HG03108 (cell line): ENCODE data around the gene PFN3.
A peak's percentile ranks its signal among the peaks of the same experiment; 100 is the strongest.

Experiments
- ATAC-seq: cut with Tn5 transposase; IDR thresholded peaks from one replicate; pipeline ENCODE4 v1.9.1; 2021; ENCODE audit warnings: moderate library complexity; ENCODE audit not compliant: unreplicated experiment

Gene PFN3, protein sequence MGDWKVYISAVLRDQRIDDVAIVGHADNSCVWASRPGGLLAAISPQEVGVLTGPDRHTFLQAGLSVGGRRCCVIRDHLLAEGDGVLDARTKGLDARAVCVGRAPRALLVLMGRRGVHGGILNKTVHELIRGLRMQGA

DNA sequence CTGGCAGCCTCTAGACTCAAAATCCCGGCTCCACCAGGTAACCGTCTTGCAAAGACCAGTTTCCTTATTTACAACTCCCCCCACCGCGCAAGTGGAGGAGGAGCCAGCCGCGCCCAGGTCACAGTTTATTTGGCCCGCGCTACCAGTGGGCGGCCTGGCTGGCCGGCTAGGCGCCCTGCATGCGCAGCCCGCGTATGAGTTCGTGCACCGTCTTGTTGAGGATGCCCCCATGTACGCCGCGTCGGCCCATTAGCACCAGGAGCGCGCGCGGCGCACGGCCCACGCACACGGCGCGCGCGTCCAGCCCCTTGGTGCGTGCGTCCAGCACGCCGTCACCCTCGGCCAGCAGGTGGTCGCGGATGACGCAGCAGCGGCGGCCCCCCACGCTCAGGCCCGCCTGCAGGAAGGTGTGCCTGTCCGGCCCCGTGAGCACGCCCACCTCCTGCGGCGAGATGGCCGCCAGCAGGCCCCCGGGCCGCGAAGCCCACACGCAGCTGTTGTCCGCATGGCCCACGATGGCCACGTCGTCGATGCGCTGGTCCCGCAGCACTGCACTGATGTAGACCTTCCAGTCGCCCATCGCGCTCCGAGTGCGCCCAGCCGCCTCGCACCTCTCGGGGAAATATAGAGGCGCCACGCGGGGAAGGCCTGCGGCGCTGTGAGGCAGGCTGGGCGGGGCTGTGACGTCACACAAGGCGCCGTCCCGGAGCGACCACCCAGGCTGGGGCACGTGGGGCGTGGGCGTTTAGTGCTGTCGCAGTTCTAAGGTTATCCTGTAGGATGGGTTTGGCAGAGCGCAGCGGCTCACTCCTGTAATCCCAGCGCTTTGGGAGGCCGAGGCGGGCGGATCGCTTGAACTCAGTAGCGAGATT lies at the start of gene PFN3:
Gene PFN3, minus strand, starts transcription at position 665 of the 872 bp plus-strand sequence. Its CDS starts 85 bp downstream, at position 580.
- no peak for ATAC-seq

- no peak for ATAC-seq
Measured at GRCh38 chr5:177449140-177450061, 48.9 kb upstream of the PFN3 start.

DNA sequence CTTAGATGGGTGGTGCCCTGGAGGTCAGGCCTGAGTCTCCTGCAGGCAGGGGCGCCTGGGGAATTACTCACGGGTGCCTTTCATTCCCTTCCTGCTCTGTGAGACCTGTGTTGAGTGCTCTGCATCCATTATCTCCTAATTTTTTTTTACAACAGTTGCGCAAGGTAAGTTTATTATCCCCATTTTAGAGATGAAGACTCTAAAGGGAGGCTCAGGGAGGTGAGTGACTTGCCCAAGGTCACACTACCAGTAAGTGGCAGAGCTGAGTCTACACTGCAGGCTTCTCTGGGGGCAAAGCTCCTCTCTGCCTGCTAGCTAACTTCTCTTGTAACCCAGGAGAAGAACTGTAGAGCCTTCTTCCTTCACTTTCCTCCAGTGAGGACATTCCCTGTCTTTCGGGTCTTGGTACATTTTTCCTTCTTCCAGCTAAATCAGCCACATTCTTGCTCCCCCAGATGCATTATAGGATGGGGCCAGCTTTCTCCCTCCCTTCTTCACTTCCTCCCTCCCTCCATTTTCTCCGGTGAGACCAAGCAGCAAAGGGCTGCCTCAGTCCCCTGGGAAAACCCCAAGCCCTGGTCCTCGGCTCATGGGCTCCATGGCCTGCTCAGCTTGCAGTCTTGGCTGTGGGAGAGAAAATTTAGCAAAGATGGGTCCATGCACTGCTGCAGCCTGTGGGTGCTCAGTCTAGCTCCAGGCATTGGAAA lies 47.9 kb upstream of the PFN3 start:
- ATAC-seq = no peak

DNA sequence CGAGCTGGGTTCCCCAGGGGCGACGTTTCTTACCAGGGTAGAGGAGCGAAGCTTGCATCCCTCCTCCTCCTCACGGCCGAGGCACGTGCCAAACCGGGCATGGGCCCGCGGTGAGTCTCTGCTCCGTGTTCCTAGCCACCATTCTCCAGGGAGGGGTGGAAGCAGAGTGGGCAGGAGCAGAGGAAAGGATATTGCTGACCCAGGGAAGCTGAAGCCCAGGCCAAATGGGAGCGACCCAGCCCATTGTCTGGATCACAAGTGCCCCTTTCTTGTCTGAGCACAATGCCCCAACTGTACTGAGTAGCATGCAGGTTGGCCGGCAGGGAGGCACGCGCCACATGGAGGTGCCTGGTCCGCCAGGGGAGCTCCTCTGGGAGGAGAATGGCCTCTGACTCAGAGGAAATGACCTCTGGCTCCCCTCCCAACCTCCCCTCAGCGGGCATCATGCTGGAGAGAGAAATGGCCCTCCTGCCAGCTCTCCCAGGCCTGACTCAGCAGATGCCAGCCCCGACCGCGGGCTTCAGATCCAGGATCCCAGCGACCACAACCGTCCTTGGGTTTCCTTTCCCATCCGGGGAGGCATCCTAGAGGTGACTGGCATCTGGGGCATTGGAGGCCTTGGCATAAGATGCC lies 47.3 kb upstream of the PFN3 start:
- no peak for ATAC-seq

DNA sequence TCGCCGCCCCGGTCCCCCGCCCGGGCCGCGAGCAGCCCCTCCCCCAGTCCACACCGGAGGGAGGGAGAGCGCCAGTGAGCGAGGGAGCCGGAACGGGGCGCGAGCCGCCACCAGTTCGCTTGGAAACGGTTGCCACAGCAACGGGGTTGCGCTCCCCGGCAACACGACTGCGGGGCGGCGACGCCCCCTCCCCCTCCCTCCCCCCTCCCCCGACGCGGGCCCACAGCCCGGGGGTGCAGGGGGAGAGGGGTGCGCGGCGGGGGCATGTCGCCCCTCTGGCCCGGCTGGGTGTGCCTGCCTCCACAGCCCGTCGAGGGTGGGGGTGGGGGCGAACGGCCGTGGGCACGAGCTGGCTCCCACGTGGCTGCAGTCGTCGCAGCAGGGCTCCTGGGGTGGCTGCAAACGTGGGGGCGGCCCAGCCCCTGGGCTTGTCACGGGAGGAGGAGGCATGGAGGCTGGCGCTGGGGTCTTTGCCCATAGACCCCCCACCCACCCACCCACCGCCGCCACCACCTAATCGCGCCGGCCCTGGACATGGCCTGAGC lies 46.7 kb upstream of the PFN3 start:
- peak; percentile 24 for ATAC-seq

- peak; percentile 35 for ATAC-seq
Measured at GRCh38 chr5:177446200-177447065, 46.0 kb upstream of the PFN3 start, which contains the start of gene PRR7. PRR7 (plus strand) TSS chr5:177446814; CDS start chr5:177455068, 8,254 bp downstream.

DNA sequence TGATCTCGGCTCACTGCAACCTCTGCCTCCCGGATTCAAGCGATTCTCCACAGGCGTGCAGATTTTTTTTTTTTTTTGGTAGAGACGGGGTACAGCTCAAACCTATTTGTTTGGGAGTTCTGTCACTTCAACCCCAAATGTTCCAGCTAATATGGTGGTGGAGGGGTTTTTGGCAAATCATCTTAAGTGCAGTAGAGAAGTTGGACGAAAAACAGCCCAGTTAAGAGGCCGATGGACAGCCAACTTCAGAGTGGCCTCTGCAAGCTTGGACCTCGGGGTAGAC lies 45.4 kb upstream of the PFN3 start:
- ATAC-seq = no peak

GRCh38 chr5:177445052-177445916 lies 44.8 kb upstream of the PFN3 start:
- no peak for ATAC-seq

- ATAC-seq = no peak
Measured at GRCh38 chr5:177444106-177445051, 43.9 kb upstream of the PFN3 start.

DNA sequence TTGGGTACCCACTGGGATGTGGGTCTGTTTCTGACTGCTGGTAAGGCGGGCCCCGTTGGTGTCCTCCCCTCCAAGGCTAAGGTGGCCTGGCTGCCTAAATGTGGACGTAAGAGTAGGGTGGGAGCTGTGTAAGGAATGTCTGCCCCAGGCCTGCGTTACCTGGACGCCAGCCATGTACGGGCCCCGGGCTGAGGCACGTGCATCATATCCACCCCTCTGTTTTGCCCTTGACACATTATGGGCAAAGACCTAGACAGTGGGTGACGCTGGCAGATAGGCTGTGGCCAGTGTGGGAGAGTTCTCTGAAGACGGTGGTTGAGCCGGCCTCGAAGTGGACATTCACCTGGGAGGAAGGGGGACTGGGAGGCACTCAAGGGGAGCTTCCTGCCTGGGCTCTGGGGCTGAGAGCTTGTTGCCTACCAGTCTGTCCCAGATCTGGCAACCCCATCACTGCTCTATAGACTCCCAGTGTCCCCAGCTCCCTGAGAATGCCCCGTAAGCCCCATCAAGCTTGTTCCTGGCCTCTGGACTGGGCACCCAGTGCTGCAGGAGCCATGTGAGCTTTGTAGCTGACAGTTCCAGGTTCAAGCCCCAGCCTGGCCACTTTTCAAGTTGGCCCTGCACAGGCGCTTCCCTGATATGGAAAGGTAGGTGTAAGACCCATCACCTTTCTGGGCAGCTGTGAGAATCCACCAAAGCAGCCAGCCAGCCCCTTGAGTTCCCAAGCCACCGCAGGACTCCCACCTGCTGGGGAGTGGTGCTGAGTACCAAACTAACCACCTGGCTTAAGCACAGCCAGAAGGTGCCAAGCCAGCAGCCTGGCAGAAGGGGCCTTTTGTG lies 42.9 kb upstream of the PFN3 start:
- no peak for ATAC-seq

GRCh38 chr5:177442066-177442826 lies 41.8 kb upstream of the PFN3 start:
- ATAC-seq = no peak

GRCh38 chr5:177440990-177441780 lies 40.7 kb upstream of the PFN3 start:
- ATAC-seq = no peak

DNA sequence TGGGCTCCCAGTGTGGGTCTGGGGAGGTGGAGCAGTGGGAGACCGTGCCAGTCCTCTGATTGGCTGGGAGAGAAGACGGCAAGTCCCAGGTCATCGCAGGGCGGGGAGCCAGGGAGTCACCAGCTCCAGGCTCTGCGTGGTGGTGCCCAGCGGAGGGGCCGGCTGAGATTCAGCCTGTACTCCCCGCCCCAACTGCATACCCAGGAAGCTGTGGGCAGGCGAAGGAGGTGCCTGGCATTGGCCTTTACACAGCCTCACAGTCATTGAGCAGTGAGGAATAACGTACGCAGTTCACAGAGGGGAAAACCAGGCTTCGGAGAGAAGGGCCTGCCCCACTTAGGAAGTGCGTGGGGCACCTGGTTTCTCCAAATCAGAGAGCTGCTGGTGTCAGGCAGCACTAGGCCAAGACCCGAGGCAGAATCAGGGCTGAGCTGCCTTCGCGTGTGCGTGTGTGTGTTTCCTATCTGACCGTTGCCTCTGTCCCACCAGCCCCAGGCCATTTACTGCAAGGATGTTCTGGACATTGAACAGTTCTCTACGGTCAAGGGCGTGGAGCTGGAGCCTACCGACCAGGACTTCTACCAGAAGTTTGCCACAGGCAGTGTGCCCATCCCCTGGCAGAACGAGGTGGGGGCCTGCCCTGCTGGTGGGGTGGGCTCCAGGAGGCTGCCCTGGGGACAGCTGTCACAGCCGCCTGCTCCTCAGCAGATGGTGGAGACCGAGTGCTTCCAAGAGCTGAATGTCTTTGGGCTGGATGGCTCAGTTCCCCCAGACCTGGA lies 39.9 kb upstream of the PFN3 start:
- no peak for ATAC-seq

- ATAC-seq = no peak
Measured at GRCh38 chr5:177439518-177440053, 39.1 kb upstream of the PFN3 start.
